Endometrium (tissue), 2 donors: ENCODE data around the gene IL31RA.

Source experiments
- FAIRE-seq: peaks from 2 replicates; lab custom pipeline; 2012; peaks lifted over from hg19 to GRCh38; lab: Jason Lieb, UNC
- donor health status: control.
- donor health status: control.

IL31RA gene

DNA sequence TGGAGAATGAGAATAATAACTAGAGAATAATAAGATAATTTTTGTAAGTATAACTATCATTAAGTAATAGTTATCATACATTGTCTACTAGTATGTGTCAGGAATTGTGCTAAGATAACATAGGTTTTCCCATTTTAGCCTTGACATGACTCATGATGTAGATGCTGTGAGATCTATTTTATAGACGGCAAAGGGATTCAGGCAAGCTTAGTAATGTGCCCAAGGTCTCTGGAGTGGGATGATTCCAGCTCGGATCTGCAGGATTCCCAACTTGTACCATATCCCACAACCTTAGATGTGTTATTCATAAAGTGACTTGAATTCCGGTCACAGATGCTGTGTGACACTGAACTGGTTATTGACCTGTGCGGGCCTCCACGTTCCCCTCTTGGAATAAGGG is 51.5 kb downstream of the IL31RA start:
- no peak for FAIRE-seq

GRCh38 chr5:55903121-55903701 is 52.1 kb downstream of the IL31RA start:
- no peak for FAIRE-seq

GRCh38 chr5:55904152-55904551 is 53.0 kb downstream of the IL31RA start:
- FAIRE-seq = no peak

GRCh38 chr5:55905251-55905650 is 54.1 kb downstream of the IL31RA start:
- no peak for FAIRE-seq

DNA sequence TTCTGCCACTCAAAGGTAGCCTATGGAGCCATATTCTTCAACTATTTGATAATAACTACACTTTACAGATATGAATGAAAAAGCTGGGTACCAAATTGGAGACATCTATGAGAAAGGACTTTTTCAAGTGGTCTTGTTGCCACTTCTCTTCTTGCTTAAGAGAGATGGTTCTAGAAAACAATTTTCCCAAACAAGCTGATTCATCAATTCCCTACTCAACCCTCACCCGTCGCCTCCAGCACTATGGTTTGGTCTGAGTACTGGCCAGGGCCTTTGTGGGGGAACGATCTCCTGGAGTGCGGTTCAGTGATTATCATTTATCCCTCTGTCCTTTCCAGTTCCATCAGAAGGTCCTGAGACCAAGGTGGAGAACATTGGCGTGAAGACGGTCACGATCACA is 56.8 kb downstream of the IL31RA start:
- no peak for FAIRE-seq

DNA sequence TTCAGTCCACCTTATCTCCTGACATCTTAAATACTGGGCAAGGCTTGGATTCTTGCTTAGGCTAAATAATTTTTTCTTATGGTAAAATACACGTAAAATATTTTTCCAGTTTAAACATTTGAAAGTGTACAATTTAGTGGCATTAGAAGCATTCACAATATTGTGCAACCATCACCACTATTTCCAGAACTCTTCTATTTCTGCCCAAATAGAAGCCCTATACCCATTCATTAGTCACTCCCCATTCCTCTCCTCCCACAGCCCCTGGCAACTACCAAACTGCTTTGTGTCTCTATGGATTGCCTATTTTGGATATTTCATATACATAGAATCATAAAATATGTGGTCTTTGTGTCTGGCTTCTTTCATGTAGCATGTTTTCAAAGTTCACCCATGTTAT is 57.6 kb downstream of the IL31RA start:
- FAIRE-seq = no peak

- no peak for FAIRE-seq
Measured at GRCh38 chr5:55911784-55912653, 60.9 kb downstream of the IL31RA start.

DNA sequence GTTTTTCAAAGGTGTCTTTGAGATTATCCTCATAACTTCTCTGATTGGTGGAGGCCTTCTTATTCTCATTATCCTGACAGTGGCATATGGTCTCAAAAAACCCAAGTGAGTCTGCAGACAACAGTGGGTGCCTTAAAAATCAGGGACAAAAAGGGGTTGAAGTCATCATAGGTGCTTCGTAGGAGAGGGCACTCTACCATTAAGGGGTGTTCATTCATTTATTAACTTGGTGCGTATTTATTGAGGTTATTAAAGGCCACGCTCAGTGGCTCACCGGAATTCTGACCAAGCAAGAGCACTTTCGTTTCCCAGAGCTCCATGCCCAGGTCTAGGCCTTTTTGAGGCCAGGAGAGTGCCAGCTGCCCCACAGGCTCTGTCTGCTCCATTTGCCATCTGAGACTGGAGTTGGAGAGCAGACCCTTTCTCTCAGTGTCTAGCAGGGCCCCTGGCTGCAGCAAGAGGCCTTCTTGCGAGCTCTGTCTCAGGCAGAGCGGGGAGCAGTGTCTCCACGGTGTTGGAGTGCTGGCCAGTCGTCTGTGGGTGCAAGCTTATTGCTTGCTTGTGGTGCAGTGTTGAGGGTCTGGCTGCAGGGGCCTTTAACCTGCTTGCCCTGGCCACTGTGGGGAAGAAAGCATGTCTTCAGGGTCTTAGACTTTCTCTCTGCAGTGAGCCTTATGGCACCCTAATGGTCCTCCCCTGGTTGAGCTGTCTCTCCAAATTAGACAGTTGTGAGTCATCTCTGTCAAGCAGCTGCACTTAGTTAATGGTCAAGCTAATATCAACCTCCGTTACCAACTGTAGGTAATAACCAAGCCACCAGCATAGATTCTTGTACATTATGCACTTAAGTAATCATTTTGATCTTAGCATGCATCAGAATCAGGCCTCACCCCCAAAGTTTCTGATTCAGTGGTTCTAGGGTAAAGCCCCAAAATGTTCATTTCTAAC is 62.6 kb downstream of the IL31RA start:
- FAIRE-seq = no peak

DNA sequence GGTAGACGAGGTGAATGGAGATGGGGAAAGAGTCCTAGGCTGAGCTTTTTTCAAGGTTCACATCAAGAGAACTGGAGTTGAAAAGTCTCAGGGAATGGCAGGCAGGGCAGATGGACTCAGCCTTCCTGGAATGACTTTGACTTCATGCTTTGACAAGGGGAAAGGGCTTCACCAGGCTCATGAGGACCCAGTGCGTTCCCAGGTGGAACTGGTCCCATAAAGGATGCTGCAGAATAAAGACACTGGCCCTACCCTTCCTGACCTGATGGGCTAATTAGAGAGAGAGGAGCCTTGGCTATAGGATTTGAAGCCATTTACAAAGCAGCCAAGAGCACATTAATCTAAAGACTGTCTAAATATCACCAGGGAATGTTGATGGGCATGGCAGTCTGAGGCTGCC is 63.8 kb downstream of the IL31RA start:
- FAIRE-seq = no peak

DNA sequence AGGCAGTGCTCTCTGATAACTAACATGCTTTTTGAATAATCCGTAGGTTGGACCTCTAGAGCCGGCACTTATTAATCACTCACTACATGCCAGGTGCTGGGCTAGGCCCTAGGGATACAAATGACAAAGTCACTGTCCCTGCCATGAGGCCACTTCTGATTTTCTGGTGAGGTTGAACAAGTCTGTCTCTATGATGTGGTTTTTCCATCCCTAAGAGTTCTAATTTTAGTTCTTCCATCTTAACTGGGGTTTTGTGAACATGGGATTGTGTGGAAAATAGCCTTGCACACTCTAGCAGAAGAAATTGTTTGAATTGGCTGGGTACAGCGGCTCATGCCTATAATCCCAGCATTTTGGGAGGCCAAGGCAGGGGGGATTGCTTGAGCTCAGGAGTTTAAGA is 64.6 kb downstream of the IL31RA start:
- no peak for FAIRE-seq

DNA sequence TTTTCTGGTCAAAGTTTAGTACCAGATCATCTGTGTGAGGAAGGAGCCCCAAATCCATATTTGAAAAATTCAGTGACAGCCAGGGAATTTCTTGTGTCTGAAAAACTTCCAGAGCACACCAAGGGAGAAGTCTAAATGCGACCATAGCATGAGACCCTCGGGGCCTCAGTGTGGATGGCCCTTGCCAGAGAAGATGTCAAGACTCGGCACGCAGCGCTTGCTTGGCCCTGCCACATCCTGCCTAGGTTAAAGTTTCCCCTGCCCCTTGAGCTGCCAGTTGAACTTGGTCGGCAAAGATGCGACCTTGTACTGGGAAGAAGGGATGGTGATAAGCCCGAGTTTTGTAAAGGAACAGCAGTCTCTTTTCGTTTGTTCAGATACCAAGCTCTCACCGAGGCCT is 65.8 kb downstream of the IL31RA start:
- no peak for FAIRE-seq

- no peak for FAIRE-seq
Measured at GRCh38 chr5:55917402-55918086, 66.4 kb downstream of the IL31RA start.

DNA sequence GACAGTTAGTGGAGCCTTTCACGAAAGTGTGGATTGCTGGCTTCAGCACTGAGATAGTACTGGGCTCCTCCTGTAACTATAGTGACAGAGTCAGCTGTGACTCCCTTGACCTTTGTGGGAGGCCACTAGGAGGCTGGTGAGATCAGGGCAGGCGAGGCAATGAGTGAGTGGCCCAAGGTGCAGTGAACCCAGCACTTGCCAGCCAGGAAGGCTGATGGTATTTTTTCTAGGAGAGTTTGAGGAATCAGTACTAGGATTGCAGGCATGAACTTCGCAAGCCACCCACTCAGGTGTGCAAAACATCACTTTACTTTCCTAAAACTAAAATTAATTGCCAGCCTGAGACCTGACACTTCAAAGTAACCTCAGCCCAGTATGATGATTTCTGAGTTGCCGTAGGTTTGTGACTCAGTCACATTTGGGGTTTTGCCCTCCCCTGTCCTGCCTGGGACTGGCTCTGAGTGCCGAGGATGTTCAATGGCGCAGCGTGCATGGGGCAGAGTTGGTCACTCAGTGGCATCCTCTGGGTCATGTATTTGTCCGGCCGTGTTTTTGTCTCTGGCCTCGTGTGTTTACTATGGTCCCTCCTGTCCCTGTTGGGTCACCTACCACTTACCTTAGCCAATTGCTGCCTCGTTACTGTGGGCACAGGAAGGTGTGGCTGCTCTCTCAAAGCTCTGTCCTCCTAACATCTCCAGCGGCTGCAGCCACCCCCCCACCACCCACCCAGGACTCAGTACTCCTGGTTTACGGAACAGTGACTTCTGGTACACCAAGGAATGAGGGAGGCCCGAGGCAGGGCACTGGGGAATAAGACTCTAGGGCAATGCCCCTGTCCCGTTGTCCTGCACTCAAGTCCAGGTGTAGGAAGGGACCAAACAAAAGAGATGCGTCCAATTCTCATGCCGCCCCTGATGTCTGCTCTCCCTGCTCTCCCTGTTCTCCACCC is 67.2 kb downstream of the IL31RA start:
- FAIRE-seq = no peak

- FAIRE-seq = no peak
Measured at GRCh38 chr5:55919625-55920024, 68.5 kb downstream of the IL31RA start.

DNA sequence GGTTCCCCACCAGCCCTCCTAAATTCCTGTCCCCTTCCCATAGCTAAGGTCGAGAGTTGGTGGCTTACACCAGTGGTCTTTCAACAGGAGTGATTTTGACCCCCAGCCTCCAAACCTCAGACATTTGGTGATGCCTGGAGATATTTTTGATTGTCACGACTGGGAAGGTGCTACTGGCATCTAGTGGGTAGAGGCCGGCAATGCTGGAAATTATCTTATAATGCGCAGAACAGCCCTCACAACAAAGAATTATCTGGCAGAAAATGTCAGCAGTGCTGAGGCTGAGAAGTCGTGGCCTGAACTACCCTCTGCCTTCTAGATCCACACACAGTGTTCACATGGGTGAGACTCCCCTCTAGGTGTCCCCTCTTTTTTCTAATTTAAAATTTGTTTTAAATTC is 69.6 kb downstream of the IL31RA start:
- FAIRE-seq = no peak

GRCh38 chr5:55921617-55922016 is 70.5 kb downstream of the IL31RA start:
- no peak for FAIRE-seq

GRCh38 chr5:55923177-55923771 is 72.1 kb downstream of the IL31RA start:
- FAIRE-seq = no peak

- FAIRE-seq = no peak
Measured at GRCh38 chr5:55923865-55924500, 72.8 kb downstream of the IL31RA start.

- no peak for FAIRE-seq
Measured at GRCh38 chr5:55924744-55925143, 73.6 kb downstream of the IL31RA start.

DNA sequence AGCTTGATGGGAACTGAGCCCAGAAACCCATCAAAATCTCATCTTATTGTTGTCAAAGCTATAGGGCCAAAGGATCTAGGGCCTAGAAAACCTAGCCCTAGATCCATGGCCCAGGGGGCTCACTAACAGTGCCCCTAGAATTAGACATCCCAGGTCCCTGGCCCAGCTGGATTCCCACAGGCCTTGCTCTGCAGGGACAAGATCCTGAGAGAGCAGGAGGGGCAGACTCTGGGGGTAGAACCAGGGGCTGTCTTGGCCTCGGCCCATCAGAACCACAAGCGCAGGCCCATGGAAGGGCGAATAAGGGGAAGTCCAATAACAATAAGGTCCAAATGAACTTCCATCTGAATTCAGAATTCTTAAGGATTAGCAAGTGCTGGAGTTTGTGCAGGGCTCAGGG is 74.0 kb downstream of the IL31RA start:
- no peak for FAIRE-seq
